GM12801 (cell line): Measurements from ENCODE around the gene MYO1A.

ENCODE experiments used
- TF ChIP-seq, protein P1 (sequence below): IDR thresholded peaks from one replicate; pipeline ENCODE4 v1.5.1; 2011; ENCODE audit warnings: control low read depth; ENCODE audit not compliant: insufficient read length; ENCODE audit errors: extremely low read depth

The MYO1A gene

DNA sequence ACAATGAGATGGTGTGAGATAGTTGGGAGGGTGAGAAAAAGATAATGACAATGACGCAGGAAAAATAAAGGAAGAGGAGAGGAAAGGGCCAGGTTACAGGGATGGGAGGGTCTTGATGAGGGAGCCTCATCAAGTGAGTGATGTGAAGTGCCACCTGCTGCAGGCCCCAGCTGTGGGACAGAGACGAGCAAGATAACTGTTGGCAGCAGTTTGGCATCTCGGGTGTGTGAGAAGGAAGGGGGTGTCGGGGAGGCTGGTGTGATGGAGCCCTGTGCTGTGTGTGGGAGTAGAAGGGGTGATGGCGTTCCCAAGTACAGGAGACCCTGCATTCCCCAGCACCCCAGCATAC is 22.1 kb downstream of the MYO1A start:
- TF ChIP-seq, protein P1, sequence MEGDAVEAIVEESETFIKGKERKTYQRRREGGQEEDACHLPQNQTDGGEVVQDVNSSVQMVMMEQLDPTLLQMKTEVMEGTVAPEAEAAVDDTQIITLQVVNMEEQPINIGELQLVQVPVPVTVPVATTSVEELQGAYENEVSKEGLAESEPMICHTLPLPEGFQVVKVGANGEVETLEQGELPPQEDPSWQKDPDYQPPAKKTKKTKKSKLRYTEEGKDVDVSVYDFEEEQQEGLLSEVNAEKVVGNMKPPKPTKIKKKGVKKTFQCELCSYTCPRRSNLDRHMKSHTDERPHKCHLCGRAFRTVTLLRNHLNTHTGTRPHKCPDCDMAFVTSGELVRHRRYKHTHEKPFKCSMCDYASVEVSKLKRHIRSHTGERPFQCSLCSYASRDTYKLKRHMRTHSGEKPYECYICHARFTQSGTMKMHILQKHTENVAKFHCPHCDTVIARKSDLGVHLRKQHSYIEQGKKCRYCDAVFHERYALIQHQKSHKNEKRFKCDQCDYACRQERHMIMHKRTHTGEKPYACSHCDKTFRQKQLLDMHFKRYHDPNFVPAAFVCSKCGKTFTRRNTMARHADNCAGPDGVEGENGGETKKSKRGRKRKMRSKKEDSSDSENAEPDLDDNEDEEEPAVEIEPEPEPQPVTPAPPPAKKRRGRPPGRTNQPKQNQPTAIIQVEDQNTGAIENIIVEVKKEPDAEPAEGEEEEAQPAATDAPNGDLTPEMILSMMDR = no peak

- TF ChIP-seq, protein P1 = no peak
Measured at GRCh38 chr12:57027011-57027804, 22.7 kb downstream of the MYO1A start.

DNA sequence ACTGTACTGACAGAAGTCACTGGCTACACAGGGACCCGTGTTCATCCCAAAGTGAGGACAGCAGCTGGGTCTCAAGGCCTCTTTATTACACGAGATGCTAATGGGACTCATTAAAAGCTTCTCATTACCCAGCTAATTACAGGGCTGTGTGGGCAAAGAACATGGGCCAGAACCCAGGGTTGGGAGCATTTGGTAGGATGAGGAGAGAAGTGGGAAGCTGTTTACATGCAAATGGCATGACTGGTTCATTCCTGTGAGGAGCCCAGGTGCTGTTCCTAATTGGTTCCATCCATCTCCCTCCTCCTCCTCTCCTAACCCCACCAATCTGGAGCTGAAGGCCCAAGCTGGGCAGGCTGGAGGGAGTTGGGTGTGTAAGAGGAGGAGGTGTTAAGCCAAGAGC is 24.7 kb downstream of the MYO1A start:
- TF ChIP-seq, protein P1 = no peak

- TF ChIP-seq, protein P1 = no peak
Measured at GRCh38 chr12:57019983-57020719, 29.8 kb downstream of the MYO1A start.

DNA sequence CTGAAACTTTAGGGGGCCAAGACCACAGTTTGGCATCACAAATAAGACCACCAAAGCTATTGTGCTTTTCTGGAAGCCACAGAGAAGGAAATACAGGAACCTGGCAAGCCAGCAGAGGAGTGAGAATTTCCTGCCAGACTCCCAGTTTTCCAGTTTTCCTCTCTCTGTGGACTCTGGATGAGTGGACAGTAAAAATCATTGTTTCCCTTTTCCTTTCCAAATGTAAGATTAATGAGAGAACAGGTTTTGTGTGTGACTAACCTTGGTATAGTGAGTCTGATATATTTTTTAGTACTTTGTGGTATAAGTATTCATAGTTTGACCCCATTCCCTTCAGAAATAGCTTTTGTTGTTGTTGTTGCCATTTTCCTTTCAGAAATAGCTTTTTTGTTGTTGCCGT is 31.0 kb downstream of the MYO1A start:
- TF ChIP-seq, protein P1 = no peak

- TF ChIP-seq, protein P1 = no peak
Measured at GRCh38 chr12:57016348-57016747, 33.6 kb downstream of the MYO1A start, which contains the start of gene TAC3. TSS of gene TAC3 (minus strand) at chr12:57016529. CDS start at chr12:57015797, 732 bp downstream.

GRCh38 chr12:57012600-57013465 is 37.1 kb downstream of the MYO1A start:
- TF ChIP-seq, protein P1 = no peak
